Measurements from ENCODE around the gene DPYSL3.
A peak's percentile ranks its signal among the peaks of the same experiment; 100 is the strongest.

The DPYSL3 gene

GRCh38 chr5:147538236-147538635, 28.4 kb upstream of the DPYSL3 start:
- Histone ChIP-seq H3K4me3 (ENCODE audit: insufficient read depth in 1 of 2, low read depth in 1 of 2, low read length in 2 of 2) (no peak overlapping the region), H3K36me3 (ENCODE audit: control insufficient read depth in 1 of 2, insufficient read depth in 2 of 2, low read depth in 1 of 2, low read length in 2 of 2) (no peaks in the 10 kb centered on the region), H3K4ac (ENCODE audit: low read depth in 1 of 2, low read length in 2 of 2) (no peak overlapping the region), H2BK12ac (ENCODE audit: low read length in 2 of 2) (peak overlapping the region in 1 of 2 experiments; percentile 94), H4K91ac (ENCODE audit: low read length) (no peak overlapping the region), H3K9ac (ENCODE audit: low read length) (no peak overlapping the region), H3K14ac (ENCODE audit: low read length in 2 of 2) (no peak overlapping the region), H3K23ac (ENCODE audit: low read length in 2 of 2) (no peak overlapping the region), H2AFZ (ENCODE audit: low read depth, low read length) (no peak overlapping the region), H3K27ac (ENCODE audit: low read length, poor library complexity, severe bottlenecking) (peak overlapping the region; percentile 41), H2BK120ac (ENCODE audit: low read depth, low read length) (no peak overlapping the region), H3K27me3 (ENCODE audit: control insufficient read depth in 1 of 2, insufficient read depth in 1 of 2, low read length in 2 of 2) (no peaks in the 10 kb centered on the region), H3K79me1 (replicated peaks; ENCODE audit: low read length, poor library complexity, severe bottlenecking) (no peaks in the 10 kb centered on the region), H3K9me3 (ENCODE audit: control insufficient read depth, low read length) (no peaks in the 10 kb centered on the region), H3K4me2 (ENCODE audit: low read length, poor library complexity, severe bottlenecking) (no peak overlapping the region), H2BK5ac (ENCODE audit: low read depth, low read length, poor library complexity, severe bottlenecking) (peak overlapping the region; percentile 14), H3K18ac (ENCODE audit: low read depth in 1 of 2, low read length in 2 of 2) (peak overlapping the region in 1 of 2 experiments; percentile 52), H4K8ac (ENCODE audit: low read length) (no peak overlapping the region), H2BK15ac (ENCODE audit: low read depth, poor library complexity, severe bottlenecking) (no peak overlapping the region), H2AK5ac (ENCODE audit: low read length, severe bottlenecking) (no peak overlapping the region), H3K4me1 (ENCODE audit: control insufficient read depth, insufficient read depth, low read depth, low read length) (peaks cover 4% of the 10 kb centered on the region)
- WGBS = 100% methylated on average over 1 of the region's 1 CpG
- no peak for DNase-seq

DNA sequence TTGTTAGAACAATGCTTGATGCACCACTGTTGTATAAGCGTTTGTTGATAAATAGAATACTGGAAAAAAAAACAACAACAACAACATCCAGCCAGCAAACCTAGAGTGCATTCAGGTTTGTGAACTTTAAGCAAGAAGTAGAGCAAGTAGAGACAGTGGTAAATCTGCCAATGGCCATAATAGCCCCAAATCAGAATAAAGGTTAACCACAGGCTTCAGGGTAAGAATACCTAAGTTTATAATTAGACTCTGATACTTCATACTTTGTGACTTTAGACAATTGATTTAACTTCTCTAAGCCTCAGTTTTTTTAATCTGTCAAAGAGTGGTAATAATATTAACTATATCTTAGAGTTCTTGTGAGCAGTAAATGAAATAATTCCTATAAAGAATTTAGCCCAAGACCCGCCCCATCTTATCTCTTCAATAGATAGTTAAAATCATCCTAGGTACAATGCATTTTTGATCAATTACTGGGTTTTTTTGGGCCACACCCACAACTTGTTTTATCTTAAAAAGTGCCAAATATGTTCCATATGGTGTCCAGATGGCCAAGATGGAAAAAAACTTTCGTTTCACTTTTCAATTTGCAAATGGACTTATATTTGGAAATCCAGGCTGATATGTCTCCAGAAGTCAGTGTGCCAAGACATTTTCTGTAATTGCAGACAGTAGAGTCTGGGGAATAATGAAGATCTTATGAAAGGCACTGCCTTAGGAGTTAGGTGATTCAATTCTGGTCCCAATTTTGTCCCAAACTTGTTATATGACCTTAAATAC, 24.5 kb upstream of the DPYSL3 start:
- peak; percentile 42 for DNase-seq
- Histone ChIP-seq H4K8ac (ENCODE audit: low read length) (no peak overlapping the region), H2BK12ac (ENCODE audit: low read length in 2 of 2) (no peak overlapping the region), H3K18ac (ENCODE audit: low read depth in 1 of 2, low read length in 2 of 2) (no peak overlapping the region), H2AFZ (ENCODE audit: low read depth, low read length) (no peak overlapping the region), H3K23ac (ENCODE audit: low read length in 2 of 2) (no peak overlapping the region), H3K36me3 (ENCODE audit: control insufficient read depth in 1 of 2, insufficient read depth in 2 of 2, low read depth in 1 of 2, low read length in 2 of 2) (no peaks in the 10 kb centered on the region), H2AK5ac (ENCODE audit: low read length, severe bottlenecking) (no peak overlapping the region), H4K91ac (ENCODE audit: low read length) (no peak overlapping the region), H3K27ac (ENCODE audit: low read length, poor library complexity, severe bottlenecking) (peak overlapping the region; percentile 78), H3K4me1 (ENCODE audit: control insufficient read depth, insufficient read depth, low read depth, low read length) (peaks cover 4% of the 10 kb centered on the region), H3K4me3 (ENCODE audit: insufficient read depth in 1 of 2, low read depth in 1 of 2, low read length in 2 of 2) (peak overlapping the region in 1 of 2 experiments; percentile 52), H2BK120ac (ENCODE audit: low read depth, low read length) (no peak overlapping the region), H3K4ac (ENCODE audit: low read depth in 1 of 2, low read length in 2 of 2) (no peak overlapping the region), H3K14ac (ENCODE audit: low read length in 2 of 2) (no peak overlapping the region), H3K9ac (ENCODE audit: low read length) (peak overlapping the region; percentile 79), H3K27me3 (ENCODE audit: control insufficient read depth in 1 of 2, insufficient read depth in 1 of 2, low read length in 2 of 2) (no peaks in the 10 kb centered on the region), H3K9me3 (ENCODE audit: control insufficient read depth, low read length) (no peaks in the 10 kb centered on the region), H3K4me2 (ENCODE audit: low read length, poor library complexity, severe bottlenecking) (no peak overlapping the region), H2BK15ac (ENCODE audit: low read depth, poor library complexity, severe bottlenecking) (no peak overlapping the region), H2BK5ac (ENCODE audit: low read depth, low read length, poor library complexity, severe bottlenecking) (no peak overlapping the region), H3K79me1 (replicated peaks; ENCODE audit: low read length, poor library complexity, severe bottlenecking) (no peaks in the 10 kb centered on the region)
- 83% methylated on average over 1 of the region's 3 CpGs for WGBS

GRCh38 chr5:147532156-147532555, 22.3 kb upstream of the DPYSL3 start:
- Histone ChIP-seq H3K4me2 (ENCODE audit: low read length, poor library complexity, severe bottlenecking) (no peak overlapping the region), H3K36me3 (ENCODE audit: control insufficient read depth in 1 of 2, insufficient read depth in 2 of 2, low read depth in 1 of 2, low read length in 2 of 2) (no peaks in the 10 kb centered on the region), H3K27ac (ENCODE audit: low read length, poor library complexity, severe bottlenecking) (no peak overlapping the region), H3K27me3 (ENCODE audit: control insufficient read depth in 1 of 2, insufficient read depth in 1 of 2, low read length in 2 of 2) (no peaks in the 10 kb centered on the region), H4K91ac (ENCODE audit: low read length) (no peak overlapping the region), H3K4me1 (ENCODE audit: control insufficient read depth, insufficient read depth, low read depth, low read length) (no peaks in the 10 kb centered on the region), H2AK5ac (ENCODE audit: low read length, severe bottlenecking) (no peak overlapping the region), H2BK12ac (ENCODE audit: low read length in 2 of 2) (no peak overlapping the region), H3K23ac (ENCODE audit: low read length in 2 of 2) (no peak overlapping the region), H3K14ac (ENCODE audit: low read length in 2 of 2) (no peak overlapping the region), H4K8ac (ENCODE audit: low read length) (no peak overlapping the region), H3K9me3 (ENCODE audit: control insufficient read depth, low read length) (no peaks in the 10 kb centered on the region), H2AFZ (ENCODE audit: low read depth, low read length) (no peak overlapping the region), H3K18ac (ENCODE audit: low read depth in 1 of 2, low read length in 2 of 2) (no peak overlapping the region), H3K9ac (ENCODE audit: low read length) (no peak overlapping the region), H3K79me1 (replicated peaks; ENCODE audit: low read length, poor library complexity, severe bottlenecking) (no peaks in the 10 kb centered on the region), H2BK120ac (ENCODE audit: low read depth, low read length) (no peak overlapping the region), H2BK15ac (ENCODE audit: low read depth, poor library complexity, severe bottlenecking) (no peak overlapping the region), H3K4me3 (ENCODE audit: insufficient read depth in 1 of 2, low read depth in 1 of 2, low read length in 2 of 2) (no peak overlapping the region), H3K4ac (ENCODE audit: low read depth in 1 of 2, low read length in 2 of 2) (no peak overlapping the region), H2BK5ac (ENCODE audit: low read depth, low read length, poor library complexity, severe bottlenecking) (no peak overlapping the region)
- DNase-seq = no peak
- WGBS = 30% methylated on average over 1 of the region's 1 CpG

DNA sequence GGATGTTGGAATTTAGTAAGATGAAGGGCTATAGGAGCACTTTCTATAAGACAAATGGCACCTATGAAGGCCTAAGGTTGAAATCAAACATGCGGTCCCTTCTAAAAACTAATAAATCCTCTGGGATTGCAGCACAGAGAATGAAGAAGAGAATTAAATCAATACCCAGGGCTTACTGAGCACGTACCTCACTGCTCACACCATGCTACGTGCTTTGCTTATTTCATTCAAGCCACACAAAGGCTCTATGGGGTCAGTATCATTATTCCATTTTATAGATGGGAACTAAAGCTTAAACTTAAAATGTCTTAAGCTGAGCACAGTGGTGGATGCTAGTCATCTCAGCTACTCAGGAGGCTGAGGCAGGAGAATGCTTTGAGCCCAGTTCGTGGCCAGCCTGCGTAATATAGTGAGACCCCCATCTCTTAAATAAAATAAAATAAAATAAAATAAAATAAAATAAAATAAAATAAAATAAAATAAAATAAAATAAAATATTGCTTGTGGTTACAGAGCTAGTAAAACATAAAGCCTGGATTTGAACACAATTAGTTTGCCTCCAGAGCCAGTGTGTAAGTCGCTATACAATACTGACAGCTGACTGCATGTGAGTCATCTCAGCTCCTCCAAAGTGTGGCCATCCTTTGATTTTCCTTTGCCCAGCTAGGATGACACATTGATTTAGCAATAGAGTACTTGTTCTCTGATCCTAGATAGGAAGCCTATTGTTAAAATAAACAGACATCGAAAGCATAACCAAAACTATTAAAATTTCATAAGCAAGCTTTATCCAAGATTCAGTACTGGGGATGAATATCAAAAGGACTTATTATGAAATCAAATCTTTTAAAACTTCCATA, 20.9 kb upstream of the DPYSL3 start:
- Histone ChIP-seq H3K27me3 (ENCODE audit: control insufficient read depth in 1 of 2, insufficient read depth in 1 of 2, low read length in 2 of 2) (no peaks in the 10 kb centered on the region), H3K27ac (ENCODE audit: low read length, poor library complexity, severe bottlenecking) (no peak overlapping the region), H3K4me1 (ENCODE audit: control insufficient read depth, insufficient read depth, low read depth, low read length) (no peaks in the 10 kb centered on the region), H3K79me1 (replicated peaks; ENCODE audit: low read length, poor library complexity, severe bottlenecking) (no peaks in the 10 kb centered on the region), H2BK12ac (ENCODE audit: low read length in 2 of 2) (peak overlapping the region in 1 of 2 experiments; percentile 49), H3K36me3 (ENCODE audit: control insufficient read depth in 1 of 2, insufficient read depth in 2 of 2, low read depth in 1 of 2, low read length in 2 of 2) (no peaks in the 10 kb centered on the region), H3K4ac (ENCODE audit: low read depth in 1 of 2, low read length in 2 of 2) (no peak overlapping the region), H3K4me2 (ENCODE audit: low read length, poor library complexity, severe bottlenecking) (no peak overlapping the region), H3K9ac (ENCODE audit: low read length) (no peak overlapping the region), H3K18ac (ENCODE audit: low read depth in 1 of 2, low read length in 2 of 2) (no peak overlapping the region), H3K23ac (ENCODE audit: low read length in 2 of 2) (no peak overlapping the region), H3K9me3 (ENCODE audit: control insufficient read depth, low read length) (no peaks in the 10 kb centered on the region), H2BK120ac (ENCODE audit: low read depth, low read length) (no peak overlapping the region), H4K91ac (ENCODE audit: low read length) (no peak overlapping the region), H2AK5ac (ENCODE audit: low read length, severe bottlenecking) (no peak overlapping the region), H3K14ac (ENCODE audit: low read length in 2 of 2) (no peak overlapping the region), H2BK5ac (ENCODE audit: low read depth, low read length, poor library complexity, severe bottlenecking) (no peak overlapping the region), H3K4me3 (ENCODE audit: insufficient read depth in 1 of 2, low read depth in 1 of 2, low read length in 2 of 2) (no peak overlapping the region), H4K8ac (ENCODE audit: low read length) (no peak overlapping the region), H2BK15ac (ENCODE audit: low read depth, poor library complexity, severe bottlenecking) (no peak overlapping the region), H2AFZ (ENCODE audit: low read depth, low read length) (no peak overlapping the region)
- DNase-seq = peak; percentile 88
- 50% methylated on average over 2 of the region's 7 CpGs for WGBS
